ENCODE results near the gene ARHGAP10.

GRCh38 chr4:148075438-148075837 is 343.6 kb downstream of the ARHGAP10 start:
- no peak for TF ChIP-seq POLR2A (IDR thresholded peaks at IDR 0.05; ENCODE audit: low read depth, low read length)
- no peak for TF ChIP-seq POLR2AphosphoS5 (IDR thresholded peaks at IDR 0.05; ENCODE audit: low read depth, low read length)
- TF ChIP-seq TAF1 (IDR thresholded peaks at IDR 0.05; ENCODE audit: low read depth, low read length), result no peak
